Measurements from ENCODE around the gene ASTN2.

DNA sequence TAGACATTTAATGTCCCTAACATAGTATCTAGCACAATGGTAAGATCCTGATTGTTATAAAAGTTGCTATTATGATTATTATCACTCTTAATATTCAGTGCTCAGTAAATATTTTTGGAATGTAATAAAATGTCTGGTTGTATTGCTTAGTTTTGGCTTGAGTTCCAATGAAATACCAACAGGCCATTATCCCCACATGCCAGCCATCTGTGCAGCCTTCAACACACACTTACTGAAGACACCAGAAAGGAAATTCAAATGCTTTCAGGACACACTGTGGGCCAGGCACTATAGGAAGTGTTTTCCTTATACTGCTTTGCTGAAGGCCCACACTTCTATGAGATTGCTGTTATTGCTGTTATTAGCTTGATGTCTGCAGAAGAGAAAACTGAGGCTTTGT is 570.2 kb downstream of the ASTN2 start:
- TF ChIP-seq, protein P1, sequence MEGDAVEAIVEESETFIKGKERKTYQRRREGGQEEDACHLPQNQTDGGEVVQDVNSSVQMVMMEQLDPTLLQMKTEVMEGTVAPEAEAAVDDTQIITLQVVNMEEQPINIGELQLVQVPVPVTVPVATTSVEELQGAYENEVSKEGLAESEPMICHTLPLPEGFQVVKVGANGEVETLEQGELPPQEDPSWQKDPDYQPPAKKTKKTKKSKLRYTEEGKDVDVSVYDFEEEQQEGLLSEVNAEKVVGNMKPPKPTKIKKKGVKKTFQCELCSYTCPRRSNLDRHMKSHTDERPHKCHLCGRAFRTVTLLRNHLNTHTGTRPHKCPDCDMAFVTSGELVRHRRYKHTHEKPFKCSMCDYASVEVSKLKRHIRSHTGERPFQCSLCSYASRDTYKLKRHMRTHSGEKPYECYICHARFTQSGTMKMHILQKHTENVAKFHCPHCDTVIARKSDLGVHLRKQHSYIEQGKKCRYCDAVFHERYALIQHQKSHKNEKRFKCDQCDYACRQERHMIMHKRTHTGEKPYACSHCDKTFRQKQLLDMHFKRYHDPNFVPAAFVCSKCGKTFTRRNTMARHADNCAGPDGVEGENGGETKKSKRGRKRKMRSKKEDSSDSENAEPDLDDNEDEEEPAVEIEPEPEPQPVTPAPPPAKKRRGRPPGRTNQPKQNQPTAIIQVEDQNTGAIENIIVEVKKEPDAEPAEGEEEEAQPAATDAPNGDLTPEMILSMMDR (IDR thresholded peaks at IDR 0.05), result no peak
- TF ChIP-seq POLR2A (IDR thresholded peaks at IDR 0.05), result no peak

All from lower leg skin (tissue), 3 donors.